Upper lobe of left lung (tissue), 6 donors: ENCODE results near the gene FAM200A. TPM values are rescaled to one million over a fixed set of nuclear protein-coding genes. Genes with fewer than 3 reads are reported as not detected.
A peak's percentile ranks its signal among the peaks of the same experiment; 100 is the strongest.
"Not testable (repeated sequence)": the region's sequence is repeated elsewhere in the genome, so short reads cannot be mapped to it uniquely, and the experiment has no call there.

Experiments
- ATAC-seq, 2 donors: fragments of 200-7000 bp; cut with Tn5 transposase; one replicate each; pipeline ENCODE4 v1.9.1; 2022; ENCODE audit warnings: mild to moderate bottlenecking in 2 of 2, moderate library complexity in 2 of 2; ENCODE audit not compliant: low FRiP score in 2 of 2
- DNase-seq, 2 donors: peaks; one replicate each; pipeline ENCODE4 v3.0.0-alpha.2; 2019 to 2020
- H3K27ac ChIP-seq, 4 donors: fragments of 200-600 bp; sonication (generic); one replicate each; pipeline ENCODE4 v1.5.1; 2016 to 2019
- H3K27me3 ChIP-seq, 4 donors: fragments of 200-600 bp; sonication (generic); one replicate each; pipeline ENCODE4 v1.5.1; 2017 to 2019
- H3K36me3 ChIP-seq, 4 donors: fragments of 200-600 bp; sonication (generic); one replicate each; pipeline ENCODE4 v1.5.1; 2016 to 2019
- H3K4me1 ChIP-seq, 4 donors: fragments of 200-600 bp; sonication (generic); one replicate each; pipeline ENCODE4 v1.5.1; 2018 to 2019
- H3K4me3 ChIP-seq, 4 donors: fragments of 200-600 bp; sonication (generic); one replicate each; pipeline ENCODE4 v1.5.1; 2017 to 2019; ENCODE audit warnings: mild to moderate bottlenecking in 2 of 4, moderate library complexity in 1 of 4
- H3K9me3 ChIP-seq, 4 donors: fragments of 200-600 bp; sonication (generic); one replicate each; pipeline ENCODE4 v1.5.1; 2018 to 2019
- CTCF ChIP-seq, 6 experiments: fragments of 450-650 bp in 4 of 6; fragments of 200-600 bp in 2 of 6; sonication (generic) in 2 of 6; IDR thresholded peaks; one replicate each; pipeline ENCODE4 v1.5.1; 2016 to 2019; ENCODE audit warnings: antibody characterized with exemption in 6 of 6
- EP300 ChIP-seq, 4 donors: sonication (generic); formaldehyde crosslinking; IDR thresholded peaks; one replicate each; pipeline ENCODE4 v1.5.1; 2017; ENCODE audit warnings: antibody characterized with exemption in 4 of 4, control low read depth in 2 of 4
- POLR2A ChIP-seq, 4 donors: fragments of 450-650 bp; IDR thresholded peaks; one replicate each; pipeline ENCODE4 v1.5.1; 2016 to 2017; ENCODE audit warnings: antibody characterized with exemption in 4 of 4, mild to moderate bottlenecking in 2 of 4
- POLR2AphosphoS5 ChIP-seq, 2 donors: sonication (generic); formaldehyde crosslinking; IDR thresholded peaks; one replicate each; pipeline ENCODE4 v1.5.1; 2017; ENCODE audit warnings: antibody characterized with exemption in 2 of 2
- WGBS, 2 donors: methylation state at CpG; one replicate each; pipeline ENCODE4 v1.1.5; 2017 to 2018; 5-methylcytosine and 5-hydroxymethylcytosine counted together
- total RNA-seq, 6 donors: library from RNA; depleted of rRNA in 4 of 6; stranded (reverse); fragments of >200 nt in 4 of 6; gene quantifications; one replicate each; pipeline versions ENCODE4 v1.1.0 to v1.2.1, GENCODE V29; 2016 to 2021
- donor health status: DM: no; HTN: no; CAD: no; lungs with moderate emphysema.
- donor health status: DM: no; HTN: yes; CAD: no; lungs with severe emphysema.

FAM200A gene
- total RNA-seq, 6 donors from 2014 or later: 1.7 to 9.9 (median 5.1) TPM

GRCh38 chr7:99594948-99595745 is 43.2 kb upstream of the FAM200A start:
- DNase-seq (no peak), ATAC-seq (no peak)
- 83% methylated on average over 7 of the region's 7 CpGs for WGBS, 2 donors
- H3K4me3 ChIP-seq: no peak overlapping the region
- H3K27ac ChIP-seq: no peak overlapping the region
- H3K9me3 ChIP-seq: no peaks in the 10 kb centered on the region
- TF ChIP-seq POLR2AphosphoS5 (IDR thresholded peaks at IDR 0.05): no peak
- no peak for TF ChIP-seq POLR2A (IDR thresholded peaks at IDR 0.05)
- TF ChIP-seq CTCF (IDR thresholded peaks at IDR 0.05): no peak
- TF ChIP-seq EP300 (IDR thresholded peaks at IDR 0.05): no peak
- H3K27me3 ChIP-seq: no peaks in the 10 kb centered on the region
- no peaks in the 10 kb centered on the region for H3K36me3 ChIP-seq
- H3K4me1 ChIP-seq: no peaks in the 10 kb centered on the region

GRCh38 chr7:99588868-99589267 is 37.0 kb upstream of the FAM200A start:
- H3K27ac ChIP-seq: no peak overlapping the region
- WGBS, 2 donors: 79 to 88% methylated on average over 3 of the region's 3 CpGs
- no peaks in the 10 kb centered on the region for H3K27me3 ChIP-seq
- no peak for DNase-seq
- no peaks in the 10 kb centered on the region for H3K36me3 ChIP-seq
- H3K9me3 ChIP-seq: no peaks in the 10 kb centered on the region
- H3K4me3 ChIP-seq: no peak overlapping the region
- TF ChIP-seq EP300 (IDR thresholded peaks at IDR 0.05) (no peak), POLR2AphosphoS5 (IDR thresholded peaks at IDR 0.05) (no peak), CTCF (IDR thresholded peaks at IDR 0.05) (no peak), POLR2A (IDR thresholded peaks at IDR 0.05) (no peak)
- ATAC-seq: no peak
- H3K4me1 ChIP-seq: no peaks in the 10 kb centered on the region

- not testable (repeated sequence) for H3K9me3 ChIP-seq, ATAC-seq, DNase-seq, H3K27me3 ChIP-seq, H3K36me3 ChIP-seq
- Histone ChIP-seq H3K4me3 (peak overlapping the region in 3 of 4 donors; percentile 44 to 72 (median 57)), H3K27ac (peak overlapping the region in 1 of 4 donors; percentile 73), H3K4me1 (peaks cover 5 to 22% (median 11%) of the 10 kb centered on the region in 4 donors)
- WGBS, 2 donors: 47 to 52% methylated on average over 4 of the region's 4 CpGs
Observed at GRCh38 chr7:99580778-99581332, 28.9 kb upstream of the FAM200A start.

GRCh38 chr7:99579956-99580777 is 28.3 kb upstream of the FAM200A start:
- Histone ChIP-seq H3K9me3 (no peaks in the 10 kb centered on the region), H3K4me3 (peak overlapping the region; percentile 37 to 72 (median 50)), H3K27ac (peak overlapping the region in 1 of 4 donors; percentile 73), H3K4me1 (peaks cover 5 to 22% (median 11%) of the 10 kb centered on the region in 4 donors), H3K27me3 (no peaks in the 10 kb centered on the region), H3K36me3 (no peaks in the 10 kb centered on the region)
- peak; percentile 53 to 80 for ATAC-seq
- WGBS, 2 donors: 2% methylated on average over 25 to 49 of the region's 54 CpGs
- peak in 1 of 2 donors; percentile 86 for DNase-seq
- TF ChIP-seq CTCF (IDR thresholded peaks at IDR 0.05) (peak in 5 of 6 experiments; percentile 17 to 64 (median 30)), POLR2A (IDR thresholded peaks at IDR 0.05) (no peak)
